B cell (primary cell): Measurements from ENCODE around the gene TYW1B.
"Not testable (repeated sequence)": the region's sequence is repeated elsewhere in the genome, so short reads cannot be mapped to it uniquely, and the experiment has no call there.

Source experiments
- EZH2 ChIP-seq: IDR thresholded peaks from 2 replicates; pipeline ENCODE4 v1.6.1; 2012; ENCODE audit warnings: borderline replicate concordance, low read depth, mild to moderate bottlenecking, moderate library complexity, low read length; ENCODE audit not compliant: insufficient read depth, poor library complexity, severe bottlenecking
- TF ChIP-seq, protein P1 (sequence below): fragments of 200-600 bp; IDR thresholded peaks from one replicate; pipeline ENCODE4 v1.8.0; 2022; ENCODE audit warnings: antibody characterized with exemption, mild to moderate bottlenecking

DNA sequence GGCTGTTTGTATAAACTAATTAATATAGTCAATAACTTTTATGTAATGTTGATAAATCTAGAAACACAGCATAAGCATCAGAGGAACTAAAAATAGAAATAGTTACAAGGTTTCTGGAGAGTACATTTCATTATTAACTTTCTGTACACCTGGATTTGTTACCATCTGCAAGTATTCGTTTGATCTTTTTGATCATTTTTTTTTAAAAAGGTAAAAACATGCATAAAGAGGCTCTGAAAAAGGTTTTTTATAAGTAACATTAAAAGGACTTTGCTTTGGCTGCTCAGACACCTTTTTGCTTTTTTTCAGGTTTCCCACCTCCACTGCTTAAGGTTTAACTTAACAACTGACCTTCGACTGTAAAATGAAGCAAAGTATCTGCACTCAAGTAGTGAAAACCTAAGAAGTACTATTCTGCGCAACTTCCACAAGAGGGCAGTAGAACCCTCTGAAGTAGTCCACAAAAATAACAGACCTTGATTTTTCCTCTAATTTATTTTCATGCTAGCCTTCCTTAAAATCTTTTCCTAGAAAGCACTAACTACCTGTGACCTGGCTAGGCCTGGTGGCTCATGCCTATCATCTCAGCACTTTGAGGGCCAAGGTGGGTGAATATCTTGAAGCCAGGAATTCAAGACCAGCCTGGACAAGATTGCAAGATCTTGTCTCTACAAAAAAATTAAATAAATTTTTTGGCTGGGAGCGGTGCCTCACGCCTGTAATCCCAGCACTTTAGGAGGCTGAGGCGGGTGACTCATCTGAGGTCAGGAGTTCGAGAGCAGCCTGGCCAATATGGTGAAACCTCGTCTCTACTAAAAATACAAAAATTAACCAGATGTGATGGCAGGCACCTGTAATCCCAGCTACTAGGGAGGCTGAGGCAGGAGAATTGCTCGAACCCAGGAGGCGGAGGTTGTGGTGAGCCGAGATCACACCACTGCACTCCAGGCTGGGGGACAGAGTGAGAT is 4.0 kb downstream of the TYW1B start:
- TF ChIP-seq EZH2 = not testable (repeated sequence)
- TF ChIP-seq, protein P1, sequence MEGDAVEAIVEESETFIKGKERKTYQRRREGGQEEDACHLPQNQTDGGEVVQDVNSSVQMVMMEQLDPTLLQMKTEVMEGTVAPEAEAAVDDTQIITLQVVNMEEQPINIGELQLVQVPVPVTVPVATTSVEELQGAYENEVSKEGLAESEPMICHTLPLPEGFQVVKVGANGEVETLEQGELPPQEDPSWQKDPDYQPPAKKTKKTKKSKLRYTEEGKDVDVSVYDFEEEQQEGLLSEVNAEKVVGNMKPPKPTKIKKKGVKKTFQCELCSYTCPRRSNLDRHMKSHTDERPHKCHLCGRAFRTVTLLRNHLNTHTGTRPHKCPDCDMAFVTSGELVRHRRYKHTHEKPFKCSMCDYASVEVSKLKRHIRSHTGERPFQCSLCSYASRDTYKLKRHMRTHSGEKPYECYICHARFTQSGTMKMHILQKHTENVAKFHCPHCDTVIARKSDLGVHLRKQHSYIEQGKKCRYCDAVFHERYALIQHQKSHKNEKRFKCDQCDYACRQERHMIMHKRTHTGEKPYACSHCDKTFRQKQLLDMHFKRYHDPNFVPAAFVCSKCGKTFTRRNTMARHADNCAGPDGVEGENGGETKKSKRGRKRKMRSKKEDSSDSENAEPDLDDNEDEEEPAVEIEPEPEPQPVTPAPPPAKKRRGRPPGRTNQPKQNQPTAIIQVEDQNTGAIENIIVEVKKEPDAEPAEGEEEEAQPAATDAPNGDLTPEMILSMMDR = peak; percentile 66
